Measurements from ENCODE around the gene CERS6. TPM values are rescaled to one million over a fixed set of nuclear protein-coding genes. Genes with fewer than 3 reads are reported as not detected.

Gene CERS6
- total and polyA plus RNA-seq, 4 donors = 4.3 to 25.8 (median 13.6) TPM

DNA sequence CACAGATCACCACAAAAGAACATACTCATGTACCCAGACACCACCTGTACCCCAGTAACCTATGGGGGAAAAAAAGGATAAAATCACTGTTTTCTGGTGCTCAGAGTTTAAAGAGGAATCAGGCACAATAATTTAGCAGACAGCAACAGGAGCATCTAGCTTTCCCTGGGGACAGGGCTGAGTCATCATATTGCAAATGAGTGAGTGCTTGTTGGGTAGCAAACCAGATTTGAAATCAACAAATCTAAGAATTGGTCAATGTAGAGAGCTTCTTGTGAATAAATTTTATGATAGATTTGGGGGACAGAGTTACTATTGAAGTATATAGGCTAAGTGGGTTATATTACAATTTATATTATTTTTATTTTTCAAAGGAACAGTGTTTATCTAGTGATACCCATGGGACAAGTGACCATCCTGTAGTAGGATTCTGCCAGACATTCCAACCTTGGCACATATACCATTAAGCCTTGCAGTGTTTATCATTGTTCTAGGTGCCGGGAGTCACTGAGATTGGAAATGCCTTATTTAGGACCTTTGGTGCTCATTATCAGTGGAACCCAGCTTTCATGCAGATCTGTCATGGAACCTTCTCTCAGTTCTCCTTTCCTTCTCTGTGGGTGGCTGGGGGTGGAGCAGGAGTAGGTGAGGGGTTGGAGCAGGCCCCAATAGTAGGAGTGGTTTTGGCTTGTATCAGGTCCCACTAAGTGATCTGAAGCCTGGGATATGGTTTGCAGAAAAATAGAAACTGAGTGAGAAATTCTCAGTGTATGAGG lies 117.2 kb downstream of the CERS6 start:
- WGBS, 2 donors = 92 to 98% methylated on average over 1 of the region's 1 CpG

DNA sequence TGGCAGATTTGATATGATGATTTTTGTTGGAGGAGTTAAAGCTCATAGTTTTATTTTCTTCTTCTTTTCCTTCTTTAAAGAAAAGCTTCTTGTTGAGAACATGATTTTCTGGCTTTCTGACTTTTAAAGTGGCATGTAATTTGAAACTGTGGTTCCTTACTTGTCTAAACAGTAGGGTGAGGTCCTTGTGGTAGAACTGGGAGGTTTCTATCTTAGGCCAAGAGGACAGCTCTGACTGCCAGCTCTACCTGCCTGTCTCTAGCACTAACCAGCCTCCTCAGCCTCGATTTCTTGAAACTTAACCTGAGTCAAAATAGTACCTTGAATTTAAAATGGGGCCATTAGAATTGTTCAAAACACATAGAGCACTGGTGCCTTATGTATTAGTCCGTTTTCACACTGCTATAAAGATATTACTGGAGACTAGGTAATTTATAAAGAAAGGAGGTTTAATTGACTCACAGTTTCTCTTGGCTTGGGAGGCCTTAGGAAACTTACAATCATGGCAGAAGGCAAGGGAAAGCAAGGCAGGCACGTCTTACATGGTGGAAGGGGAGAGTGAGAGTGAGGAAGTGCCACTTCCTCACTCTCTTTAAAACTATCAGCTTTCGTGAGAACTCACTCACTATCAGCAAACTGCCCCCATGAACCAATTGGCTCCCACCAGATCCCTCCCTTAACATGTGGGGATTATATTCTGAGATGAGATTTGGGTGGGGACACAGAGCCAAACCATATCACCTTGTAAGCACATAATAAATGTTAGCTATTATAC lies 119.0 kb downstream of the CERS6 start:
- DNase-seq (peak in 1 of 3 donors; percentile 66), ATAC-seq (ENCODE audit: insufficient read depth, low FRiP score) (no peak)
- TF ChIP-seq CTCF (IDR thresholded peaks at IDR 0.05; ENCODE audit: control extremely low read depth, extremely low read depth) = no peak
- no peaks in the 10 kb centered on the region for H3K27me3 ChIP-seq (ENCODE audit: control insufficient read depth in 3 of 3, insufficient read depth in 3 of 3, low read length in 2 of 3)
- H3K27ac ChIP-seq (ENCODE audit: low read depth in 1 of 2, low read length in 1 of 2) = no peak overlapping the region
- no peak overlapping the region for H3K4me3 ChIP-seq
- H3K4me1 ChIP-seq (ENCODE audit: control insufficient read depth in 5 of 5, insufficient read depth in 5 of 5, low read length in 5 of 5) = peaks cover 0 to 17% (median 0%) of the 10 kb centered on the region in 5 donors
- no peaks in the 10 kb centered on the region for H3K36me3 ChIP-seq (ENCODE audit: control insufficient read depth in 4 of 4, insufficient read depth in 4 of 4, low read length in 4 of 4)
- H3K9ac ChIP-seq (ENCODE audit: insufficient read depth in 1 of 2, low read length in 2 of 2) = no peak overlapping the region
- 67 to 73% methylated on average over 4 of the region's 4 CpGs for WGBS, 2 donors
- H3K9me3 ChIP-seq (ENCODE audit: control insufficient read depth in 4 of 4, insufficient read depth in 3 of 4, low read length in 3 of 4) = no peaks in the 10 kb centered on the region

More for the DNA sequence above, 117.2 kb downstream of the CERS6 start:
- H3K36me3 ChIP-seq (ENCODE audit: control insufficient read depth in 4 of 4, insufficient read depth in 4 of 4, low read length in 4 of 4) = no peaks in the 10 kb centered on the region
- H3K27ac ChIP-seq (ENCODE audit: low read depth in 1 of 2, low read length in 1 of 2) = no peak overlapping the region
- H3K9me3 ChIP-seq (ENCODE audit: control insufficient read depth in 4 of 4, insufficient read depth in 3 of 4, low read length in 3 of 4) = no peaks in the 10 kb centered on the region
- no peak overlapping the region for H3K4me3 ChIP-seq
- H3K4me1 ChIP-seq (ENCODE audit: control insufficient read depth in 5 of 5, insufficient read depth in 5 of 5, low read length in 5 of 5) = peaks cover 0 to 21% (median 0%) of the 10 kb centered on the region in 5 donors
- TF ChIP-seq CTCF (IDR thresholded peaks at IDR 0.05; ENCODE audit: control extremely low read depth, extremely low read depth) = no peak
- DNase-seq (no peak), ATAC-seq (ENCODE audit: insufficient read depth, low FRiP score) (no peak)
- H3K9ac ChIP-seq (ENCODE audit: insufficient read depth in 1 of 2, low read length in 2 of 2) = no peak overlapping the region
- H3K27me3 ChIP-seq (ENCODE audit: control insufficient read depth in 3 of 3, insufficient read depth in 3 of 3, low read length in 2 of 3) = no peaks in the 10 kb centered on the region

GRCh38 chr2:168577885-168578284 lies 121.8 kb downstream of the CERS6 start:
- Histone ChIP-seq H3K9me3 (ENCODE audit: control insufficient read depth in 4 of 4, insufficient read depth in 3 of 4, low read length in 3 of 4) (no peaks in the 10 kb centered on the region), H3K27ac (ENCODE audit: low read depth in 1 of 2, low read length in 1 of 2) (no peak overlapping the region), H3K27me3 (ENCODE audit: control insufficient read depth in 3 of 3, insufficient read depth in 3 of 3, low read length in 2 of 3) (no peaks in the 10 kb centered on the region), H3K36me3 (ENCODE audit: control insufficient read depth in 4 of 4, insufficient read depth in 4 of 4, low read length in 4 of 4) (no peaks in the 10 kb centered on the region), H3K4me3 (no peak overlapping the region), H3K4me1 (ENCODE audit: control insufficient read depth in 5 of 5, insufficient read depth in 5 of 5, low read length in 5 of 5) (peaks cover 0 to 14% (median 0%) of the 10 kb centered on the region in 5 donors), H3K9ac (ENCODE audit: insufficient read depth in 1 of 2, low read length in 2 of 2) (no peak overlapping the region)
- WGBS, 2 donors = 84 to 94% methylated on average over 5 of the region's 5 CpGs
- TF ChIP-seq CTCF (IDR thresholded peaks at IDR 0.05; ENCODE audit: control extremely low read depth, extremely low read depth) = no peak
- ATAC-seq (ENCODE audit: insufficient read depth, low FRiP score) = no peak
- no peak for DNase-seq

All from lung (tissue), 12 donors.